Tibial nerve (tissue), 4 donors: Measurements from ENCODE around the gene EMX2.

Experiments
- EP300 ChIP-seq, 2 donors: sonication (generic); formaldehyde crosslinking; IDR thresholded peaks; one replicate each; pipeline ENCODE4 v1.6.1; 2017; ENCODE audit warnings: antibody characterized with exemption in 2 of 2, mild to moderate bottlenecking in 1 of 2
- POLR2A ChIP-seq, 2 donors: fragments of 450-650 bp; IDR thresholded peaks; one replicate each; pipeline ENCODE4 v1.6.1; 2017; ENCODE audit warnings: antibody characterized with exemption in 2 of 2, mild to moderate bottlenecking in 2 of 2, moderate library complexity in 2 of 2
- TF ChIP-seq, protein P1 (sequence below), 5 experiments: fragments of 200-600 bp in 3 of 5; fragments of 450-650 bp in 2 of 5; sonication (generic) in 3 of 5; IDR thresholded peaks; one replicate each; pipeline ENCODE4 v1.5.1; 2016 to 2019; ENCODE audit warnings: antibody characterized with exemption in 5 of 5, mild to moderate bottlenecking in 3 of 5, moderate library complexity in 2 of 5

DNA sequence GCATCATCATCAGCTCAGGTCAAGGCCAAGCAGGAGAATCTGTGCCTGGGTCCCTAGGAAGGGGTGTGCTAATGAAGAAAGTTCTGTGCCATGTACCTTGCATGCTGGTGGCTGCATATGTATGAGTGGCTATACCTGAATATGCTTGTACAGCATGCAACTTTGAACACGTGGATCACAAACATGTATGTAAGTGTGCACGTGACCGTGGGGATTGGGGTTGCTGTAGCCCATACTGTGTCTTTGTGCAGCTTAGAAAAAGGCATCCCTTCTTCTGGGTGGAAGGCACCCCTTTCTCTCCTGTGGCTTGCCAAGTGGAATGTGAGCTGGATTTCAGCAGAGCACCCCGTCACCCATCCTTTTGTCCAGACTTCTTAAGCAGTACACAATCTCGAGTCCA is 13.8 kb downstream of the EMX2 start:
- TF ChIP-seq, protein P1, sequence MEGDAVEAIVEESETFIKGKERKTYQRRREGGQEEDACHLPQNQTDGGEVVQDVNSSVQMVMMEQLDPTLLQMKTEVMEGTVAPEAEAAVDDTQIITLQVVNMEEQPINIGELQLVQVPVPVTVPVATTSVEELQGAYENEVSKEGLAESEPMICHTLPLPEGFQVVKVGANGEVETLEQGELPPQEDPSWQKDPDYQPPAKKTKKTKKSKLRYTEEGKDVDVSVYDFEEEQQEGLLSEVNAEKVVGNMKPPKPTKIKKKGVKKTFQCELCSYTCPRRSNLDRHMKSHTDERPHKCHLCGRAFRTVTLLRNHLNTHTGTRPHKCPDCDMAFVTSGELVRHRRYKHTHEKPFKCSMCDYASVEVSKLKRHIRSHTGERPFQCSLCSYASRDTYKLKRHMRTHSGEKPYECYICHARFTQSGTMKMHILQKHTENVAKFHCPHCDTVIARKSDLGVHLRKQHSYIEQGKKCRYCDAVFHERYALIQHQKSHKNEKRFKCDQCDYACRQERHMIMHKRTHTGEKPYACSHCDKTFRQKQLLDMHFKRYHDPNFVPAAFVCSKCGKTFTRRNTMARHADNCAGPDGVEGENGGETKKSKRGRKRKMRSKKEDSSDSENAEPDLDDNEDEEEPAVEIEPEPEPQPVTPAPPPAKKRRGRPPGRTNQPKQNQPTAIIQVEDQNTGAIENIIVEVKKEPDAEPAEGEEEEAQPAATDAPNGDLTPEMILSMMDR (IDR thresholded peaks at IDR 0.05): no peak
- TF ChIP-seq POLR2A (IDR thresholded peaks at IDR 0.05) (no peak), EP300 (IDR thresholded peaks at IDR 0.05) (no peak)
